Upper lobe of left lung (tissue), 4 donors: ENCODE measurements around the gene HEATR5A.

Experiments used
- CTCF ChIP-seq, 6 experiments: fragments of 450-650 bp in 4 of 6; fragments of 200-600 bp in 2 of 6; sonication (generic) in 2 of 6; IDR thresholded peaks; one replicate each; pipeline ENCODE4 v1.5.1; 2016 to 2019; ENCODE audit warnings: antibody characterized with exemption in 6 of 6
- EP300 ChIP-seq, 4 donors: sonication (generic); formaldehyde crosslinking; IDR thresholded peaks; one replicate each; pipeline ENCODE4 v1.5.1; 2017; ENCODE audit warnings: antibody characterized with exemption in 4 of 4, control low read depth in 2 of 4
- POLR2A ChIP-seq, 4 donors: fragments of 450-650 bp; IDR thresholded peaks; one replicate each; pipeline ENCODE4 v1.5.1; 2016 to 2017; ENCODE audit warnings: antibody characterized with exemption in 4 of 4, mild to moderate bottlenecking in 2 of 4
- POLR2AphosphoS5 ChIP-seq, 2 donors: sonication (generic); formaldehyde crosslinking; IDR thresholded peaks; one replicate each; pipeline ENCODE4 v1.5.1; 2017; ENCODE audit warnings: antibody characterized with exemption in 2 of 2

- TF ChIP-seq POLR2A (IDR thresholded peaks at IDR 0.05) (no peak), CTCF (IDR thresholded peaks at IDR 0.05) (no peak), EP300 (IDR thresholded peaks at IDR 0.05) (no peak), POLR2AphosphoS5 (IDR thresholded peaks at IDR 0.05) (no peak)
These were observed 127.3 kb downstream of the HEATR5A start for GRCh38 chr14:31292937-31293616.
